H1 (cell line): ENCODE results near the gene MYBPC2. TPM values are rescaled to one million over a fixed set of nuclear protein-coding genes. Genes with fewer than 3 reads are reported as not detected.

Source experiments
- CTCF ChIA-PET: fragments of 300-600 bp; sonication (Branson Sonifier 250); formaldehyde crosslinking; loops from one replicate; lab custom pipeline; 2021; ENCODE audit not compliant: partially characterized antibody; lab: Charles Lee
- POLR2A ChIA-PET: fragments of 300-600 bp; sonication (Branson Sonifier 250); formaldehyde crosslinking; loops from one replicate; lab custom pipeline; 2021; ENCODE audit warnings: inconsistent platforms; ENCODE audit not compliant: partially characterized antibody; lab: Charles Lee
- DNase-seq, 2 experiments: peaks; one replicate each; pipeline versions ENCODE4 v3.0.0 to v3.0.0-alpha.2; 2010 to 2022; ENCODE audit warnings: low spot score in 2 of 2, low read depth in 1 of 2, mixed read lengths in 1 of 2
- FAIRE-seq: peaks from 2 replicates; lab custom pipeline; 2011; peaks lifted over from hg19 to GRCh38; lab: Jason Lieb, UNC
- H2AFZ ChIP-seq: 2 replicates; pipeline ENCODE4 v1.8.1; 2012; ENCODE audit warnings: low read length, inconsistent platforms
- H2AK5ac ChIP-seq: 2 replicates; pipeline ENCODE4 v1.6.1; 2013; ENCODE audit warnings: low read depth, low read length
- H2BK120ac ChIP-seq: replicated peaks from 2 replicates; pipeline ENCODE3; 2013; ENCODE audit warnings: low read depth, low read length, inconsistent platforms
- H2BK12ac ChIP-seq: 2 replicates; pipeline ENCODE4 v1.6.1; 2013; ENCODE audit warnings: low read depth, low read length
- H2BK15ac ChIP-seq: 2 replicates; pipeline ENCODE4 v1.6.1; 2013; ENCODE audit warnings: low read length
- H2BK20ac ChIP-seq: 2 replicates; pipeline ENCODE4 v1.6.1; 2013; ENCODE audit warnings: low read length
- H2BK5ac ChIP-seq: 2 replicates; pipeline ENCODE4 v1.6.1; 2013; ENCODE audit warnings: low read depth, low read length
- H3K14ac ChIP-seq: 2 replicates; pipeline ENCODE4 v1.6.1; 2013; ENCODE audit warnings: inconsistent platforms; ENCODE audit not compliant: insufficient read length
- H3K18ac ChIP-seq: 2 replicates; pipeline ENCODE4 v1.6.1; 2013; ENCODE audit warnings: low read length; ENCODE audit errors: extremely low read depth
- H3K23ac ChIP-seq: 2 replicates; pipeline ENCODE4 v1.6.1; 2013; ENCODE audit warnings: inconsistent platforms; ENCODE audit not compliant: insufficient read length
- H3K23me2 ChIP-seq: 2 replicates; pipeline ENCODE4 v1.6.1; 2013; ENCODE audit warnings: low read depth, low read length
- H3K27ac ChIP-seq: 2 replicates; pipeline ENCODE4 v1.6.1; 2011; ENCODE audit warnings: low read depth, low read length, inconsistent platforms
- H3K27me3 ChIP-seq, 4 experiments: replicated peaks in 1 of 4; 1 replicate in 1 of 4; 2 replicates in 3 of 4; pipeline versions ENCODE4 v1.6.1 to v1.8.1; 2011 to 2013; ENCODE audit warnings: low read length in 3 of 4, mild to moderate bottlenecking in 3 of 4, inconsistent platforms in 2 of 4, mixed read lengths in 2 of 4, moderate library complexity in 1 of 4; ENCODE audit not compliant: control insufficient read depth in 3 of 4, insufficient read depth in 3 of 4; ENCODE audit errors: extremely low read depth in 1 of 4
- H3K36me3 ChIP-seq, 4 experiments: 2 replicates each; pipeline versions ENCODE4 v1.6.1 to v1.8.1; 2011 to 2013; ENCODE audit warnings: mild to moderate bottlenecking in 4 of 4, low read length in 3 of 4, moderate library complexity in 2 of 4, control low read depth in 1 of 4, inconsistent platforms in 1 of 4; ENCODE audit not compliant: insufficient read depth in 4 of 4, control insufficient read depth in 2 of 4
- H3K4ac ChIP-seq: replicated peaks from 2 replicates; pipeline ENCODE3; 2013; ENCODE audit warnings: low read length, low read depth, mixed read lengths, inconsistent platforms; ENCODE audit not compliant: insufficient read length
- H3K4me1 ChIP-seq, 4 experiments: replicated peaks in 1 of 4; 1 replicate in 1 of 4; 2 replicates in 3 of 4; pipeline versions ENCODE4 v1.6.1 to v1.8.1; 2011 to 2013; ENCODE audit warnings: low read length in 3 of 4, inconsistent platforms in 2 of 4, mixed read lengths in 1 of 4; ENCODE audit not compliant: insufficient read depth in 4 of 4, control insufficient read depth in 3 of 4
- H3K4me2 ChIP-seq, 2 experiments: 2 replicates each; pipeline versions ENCODE4 v1.6.1 to v1.8.1; 2011 to 2013; ENCODE audit warnings: low read depth in 2 of 2, low read length in 2 of 2, control low read depth in 1 of 2, inconsistent platforms in 1 of 2, mild to moderate bottlenecking in 1 of 2; ENCODE audit not compliant: insufficient read depth in 1 of 2
- H3K4me3 ChIP-seq, 4 experiments: fragments of 200-600, 300-600 bp in 1 of 4; sonication (generic), shearing (Covaris generic), sonication (Bioruptor Twin) in 1 of 4; 2 replicates each; pipeline versions ENCODE4 v1.5.1 to v1.8.1; 2011 to 2016; ENCODE audit warnings: low read length in 4 of 4, low read depth in 3 of 4, control low read depth in 2 of 4, inconsistent platforms in 2 of 4, mild to moderate bottlenecking in 2 of 4, mixed read lengths in 1 of 4, moderate library complexity in 1 of 4; ENCODE audit not compliant: insufficient read depth in 2 of 4; ENCODE audit errors: extremely low read depth in 1 of 4
- H3K56ac ChIP-seq: replicated peaks from 2 replicates; pipeline ENCODE3; 2013; ENCODE audit warnings: low read depth, mild to moderate bottlenecking, mixed read lengths, low read length, inconsistent platforms; ENCODE audit not compliant: insufficient read length
- H3K79me1 ChIP-seq: 2 replicates; pipeline ENCODE4 v1.6.1; 2013; ENCODE audit warnings: low read depth, low read length, control low read depth
- H3K79me2 ChIP-seq, 2 experiments: 2 replicates each; pipeline versions ENCODE4 v1.6.1 to v1.8.1; 2012 to 2013; ENCODE audit warnings: low read length in 2 of 2, mild to moderate bottlenecking in 2 of 2, inconsistent platforms in 1 of 2; ENCODE audit not compliant: insufficient read depth in 2 of 2, control insufficient read depth in 1 of 2
- H3K9ac ChIP-seq, 4 experiments: replicated peaks in 1 of 4; 1 replicate in 1 of 4; 2 replicates in 3 of 4; pipeline versions ENCODE4 v1.6.1 to v1.8.1; 2011 to 2013; ENCODE audit warnings: low read depth in 3 of 4, low read length in 3 of 4, control low read depth in 2 of 4, mild to moderate bottlenecking in 2 of 4, moderate library complexity in 2 of 4, inconsistent platforms in 1 of 4; ENCODE audit errors: extremely low read depth in 1 of 4
- H3K9me3 ChIP-seq, 2 experiments: 2 replicates each; pipeline versions ENCODE4 v1.6.1 to v1.8.1; 2012 to 2013; ENCODE audit warnings: mild to moderate bottlenecking in 2 of 2, moderate library complexity in 2 of 2, control low read depth in 1 of 2, inconsistent platforms in 1 of 2, low read depth in 1 of 2, low read length in 1 of 2, mixed read lengths in 1 of 2; ENCODE audit not compliant: insufficient read depth in 2 of 2
- H4K20me1 ChIP-seq, 2 experiments: replicated peaks in 1 of 2; 2 replicates each; pipeline versions ENCODE3 to v1.8.1; 2011 to 2013; ENCODE audit warnings: inconsistent platforms in 2 of 2, low read length in 2 of 2, mild to moderate bottlenecking in 1 of 2; ENCODE audit not compliant: insufficient read depth in 2 of 2, control insufficient read depth in 1 of 2
- H4K5ac ChIP-seq: 2 replicates; pipeline ENCODE4 v1.6.1; 2013; ENCODE audit warnings: low read length, low read depth, mixed read lengths, inconsistent platforms; ENCODE audit not compliant: insufficient read length
- H4K8ac ChIP-seq: 2 replicates; pipeline ENCODE4 v1.8.0; 2013; ENCODE audit warnings: mild to moderate bottlenecking, moderate library complexity, low read length, inconsistent platforms; ENCODE audit not compliant: insufficient read depth; ENCODE audit errors: extremely low read depth
- H4K91ac ChIP-seq: replicated peaks from 2 replicates; pipeline ENCODE3; 2013; ENCODE audit warnings: low read length, mixed read lengths, inconsistent platforms; ENCODE audit not compliant: insufficient read length
- ATF3 ChIP-seq: IDR thresholded peaks from 2 replicates; pipeline ENCODE4 v1.6.1; 2011; ENCODE audit warnings: low read depth, mild to moderate bottlenecking, low read length; ENCODE audit not compliant: insufficient read depth
- CTBP2 ChIP-seq: IDR thresholded peaks from 2 replicates; pipeline ENCODE4 v1.7.0; 2011; ENCODE audit warnings: borderline replicate concordance, mild to moderate bottlenecking, moderate library complexity, mixed read lengths, low read length; ENCODE audit not compliant: insufficient read depth, insufficient read length
- HDAC6 ChIP-seq: IDR thresholded peaks from one replicate; pipeline ENCODE4 v1.7.1; 2012; ENCODE audit warnings: low read depth, mild to moderate bottlenecking, inconsistent platforms, low read length, moderate library complexity
- MAX ChIP-seq: IDR thresholded peaks from 2 replicates; pipeline ENCODE4 v1.6.1; 2012; ENCODE audit warnings: inconsistent platforms
- PHF8 ChIP-seq: fragments of 200-600 bp; sonication (generic); conservative IDR thresholded peaks from 2 replicates; pipeline ENCODE4 v1.7.1; 2012; ENCODE audit warnings: low read depth, mild to moderate bottlenecking, inconsistent platforms, low read length, moderate library complexity
- POLR2AphosphoS5 ChIP-seq: IDR thresholded peaks from 2 replicates; pipeline ENCODE4 v1.6.1; 2011; ENCODE audit warnings: low read depth, low read length
- SIN3A ChIP-seq, 2 experiments: IDR thresholded peaks in 1 of 2; conservative IDR thresholded peaks in 1 of 2; 2 replicates each; pipeline ENCODE4 v1.6.1; 2011 to 2012; ENCODE audit warnings: low read length in 2 of 2, improper control_type of control experiment in 1 of 2, low read depth in 1 of 2, mild to moderate bottlenecking in 1 of 2
- SIRT6 ChIP-seq: IDR thresholded peaks from one replicate; pipeline ENCODE4 v1.7.1; 2012; ENCODE audit warnings: low read length, inconsistent platforms
- SIX5 ChIP-seq: IDR thresholded peaks from 2 replicates; pipeline ENCODE4 v1.6.1; 2011; ENCODE audit warnings: mild to moderate bottlenecking, low read depth, low read length
- SP4 ChIP-seq: IDR thresholded peaks from 2 replicates; pipeline ENCODE4 v1.6.1; 2012; ENCODE audit warnings: low read length, inconsistent platforms
- SUZ12 ChIP-seq: fragments of 200-600 bp; sonication (generic); IDR thresholded peaks from 2 replicates; pipeline ENCODE4 v1.6.1; 2012; ENCODE audit warnings: mild to moderate bottlenecking, inconsistent platforms, low read length, moderate library complexity, mixed read lengths
- TAF1 ChIP-seq: IDR thresholded peaks from 2 replicates; pipeline ENCODE4 v1.6.1; 2011; ENCODE audit warnings: mild to moderate bottlenecking, low read depth, low read length
- TAF7 ChIP-seq: optimal IDR thresholded peaks from 2 replicates; pipeline ENCODE3; 2011; ENCODE audit warnings: low read depth, mild to moderate bottlenecking, inconsistent platforms, low read length, moderate library complexity, borderline replicate concordance
- WGBS, 2 experiments: shearing (Covaris generic) in 1 of 2; methylation state at CpG; one replicate each; pipeline versions ENCODE4 v1.1.6 to v1.1.7; 2013 to 2015; ENCODE audit warnings: low lambda C conversion rate in 2 of 2, mixed read lengths in 2 of 2, inconsistent platforms in 1 of 2, low coverage in 1 of 2, missing lambda C conversion rate in 1 of 2; ENCODE audit not compliant: insufficient replicate concordance in 2 of 2, insufficient coverage in 1 of 2, insufficient read length in 1 of 2; ENCODE audit errors: extremely low coverage in 1 of 2, missing lambda C conversion rate in 1 of 2; 5-methylcytosine and 5-hydroxymethylcytosine counted together
- polyA plus RNA-seq, 7 experiments: library from polyadenylated mRNA; depleted of rRNA in 3 of 7; stranded (reverse) in 5 of 7; unstranded in 2 of 7; fragments of >200 nt in 5 of 7; fragments of 200-250 nt in 2 of 7; gene quantifications; 1 replicate in 5 of 7; 2 replicates in 1 of 7; 4 replicates in 1 of 7; pipeline versions ENCODE4 v1.2.1 to v1.2.3, GENCODE V29; 2011 to 2013; ENCODE audit warnings: missing spikeins in 2 of 7, mixed read lengths in 2 of 7
- total RNA-seq: library from RNA; stranded (reverse); fragmentation: NEBNext Ultra II Directional; extraction: Animal tissue kit (Norgen Biotek cat#: 25700); gene quantifications from 2 replicates; pipeline ENCODE4 v1.2.1, GENCODE V29; 2021

MYBPC2 gene
- total and polyA plus RNA-seq, 2 of the 8 experiments (the other 6 are each of a cell fraction or from before 2014, with no cell fraction given), result 1.8 to 3.1 TPM

- H3K4me2 ChIP-seq, result no peak overlapping the region
- H4K20me1 ChIP-seq, result no peaks in the 10 kb centered on the region
- H3K27ac ChIP-seq, result no peak overlapping the region
- H2BK5ac ChIP-seq, result no peak overlapping the region
- H4K5ac ChIP-seq, result no peak overlapping the region
- H3K9me3 ChIP-seq, result no peaks in the 10 kb centered on the region
- H3K18ac ChIP-seq, result no peak overlapping the region
- no peak overlapping the region for H2BK15ac ChIP-seq
- no peak overlapping the region for H4K91ac ChIP-seq
- no peak overlapping the region for H2BK120ac ChIP-seq
- ChIA-PET CTCF (interaction anchor here (1.2 to 1.4 kb wide), 2 partner anchors 22 to 101 kb away, joined by 3 to 5 read pairs; no protein-coding TSS in a partner anchor), POLR2A (interaction anchor here (1.0 to 1.4 kb wide), 2 partner anchors 17 to 28 kb away, joined by 3 to 4 read pairs; partner anchors contain the start of gene SPIB)
- DNase-seq (no peak), FAIRE-seq (no peak)
- H3K79me2 ChIP-seq, result no peaks in the 10 kb centered on the region
- no peak overlapping the region for H2AFZ ChIP-seq
- peaks cover 0 to 5% (median 3%) of the 10 kb centered on the region in 4 experiments; a peak in 4 of 7 replicates for H3K27me3 ChIP-seq
- no peaks in the 10 kb centered on the region for H3K79me1 ChIP-seq
- no peak overlapping the region for H3K9ac ChIP-seq
- H3K36me3 ChIP-seq, result no peaks in the 10 kb centered on the region
- no peak overlapping the region for H3K56ac ChIP-seq
- H3K4ac ChIP-seq, result no peak overlapping the region
- H3K4me1 ChIP-seq, result peaks cover 2 to 14% (median 9%) of the 10 kb centered on the region in 4 experiments
- WGBS, 2 experiments, result 93% methylated on average over 16 of the region's 17 CpGs; no CpG with 5 or more reads in 1 of the 2 experiments
- no peak overlapping the region for H3K4me3 ChIP-seq
- H4K8ac ChIP-seq, result 0 out of 2 replicates have a peak overlapping the region, but pooled peaks have one; percentile 16
- no peak overlapping the region for H2BK12ac ChIP-seq
- H2BK20ac ChIP-seq, result no peak overlapping the region
- peaks cover 7% of the 10 kb centered on the region; the same call in 1 of the 2 replicates for H3K23me2 ChIP-seq
- no peak overlapping the region for H2AK5ac ChIP-seq
- no peak overlapping the region for H3K14ac ChIP-seq
- no peak overlapping the region for H3K23ac ChIP-seq
- TF ChIP-seq PHF8 (no peak), HDAC6 (no peak), SIN3A (conservative IDR thresholded peaks at IDR 0.05 in 1 of 2, IDR thresholded peaks at IDR 0.05 in 1 of 2; ENCODE audit: low read depth in 1 of 2, low read length in 2 of 2) (no peak), TAF1 (no peak), ATF3 (no peak), SP4 (no peak), TAF7 (no peak), POLR2AphosphoS5 (no peak), SUZ12 (no peak), SIX5 (no peak), CTBP2 (no peak), SIRT6 (no peak), MAX (no peak)
Measured at GRCh38 chr19:50435221-50435620, 2.5 kb downstream of the MYBPC2 start.
